ENCODE data around the gene PRRC2A.

The PRRC2A gene

GRCh38 chr6:31652925-31653724 lies 32.6 kb downstream of the PRRC2A start:
- no peak for DNase-seq (ENCODE audit: low spot score)

GRCh38 chr6:31654574-31655348 lies 34.2 kb downstream of the PRRC2A start:
- no peak for DNase-seq (ENCODE audit: low spot score)

GRCh38 chr6:31655349-31656237 lies 35.1 kb downstream of the PRRC2A start, which contains the start of gene APOM:
TSS of gene APOM (plus strand) at chr6:31655894. CDS start at chr6:31655967, 73 bp downstream.
- no peak for DNase-seq (ENCODE audit: low spot score)

- no peak for DNase-seq (ENCODE audit: low spot score)
These were observed 37.1 kb downstream of the PRRC2A start for GRCh38 chr6:31657406-31658157.

- DNase-seq (ENCODE audit: low spot score) = no peak
These were observed 37.7 kb downstream of the PRRC2A start for GRCh38 chr6:31658158-31658688.

GRCh38 chr6:31658983-31659648 lies 38.6 kb downstream of the PRRC2A start:
- no peak for DNase-seq (ENCODE audit: low spot score)

GRCh38 chr6:31659649-31660380 lies 39.3 kb downstream of the PRRC2A start:
- peak; percentile 33 for DNase-seq (ENCODE audit: low spot score)

- peak; percentile 80 for DNase-seq (ENCODE audit: low spot score)
These were observed 40.1 kb downstream of the PRRC2A start, which contains the start of gene C6orf47 for GRCh38 chr6:31660381-31661261. TSS of gene C6orf47 (minus strand) at chr6:31660778. CDS start at chr6:31659947, 831 bp downstream.

GRCh38 chr6:31661262-31662123 lies 41.0 kb downstream of the PRRC2A start:
- DNase-seq (ENCODE audit: low spot score) = no peak

- DNase-seq (ENCODE audit: low spot score) = no peak
These were observed 41.7 kb downstream of the PRRC2A start for GRCh38 chr6:31662124-31662723.

- DNase-seq (ENCODE audit: low spot score) = no peak
These were observed 42.8 kb downstream of the PRRC2A start for GRCh38 chr6:31663126-31663960.

- DNase-seq (ENCODE audit: low spot score) = no peak
These were observed 43.7 kb downstream of the PRRC2A start for GRCh38 chr6:31663961-31664789.

GRCh38 chr6:31664790-31665500 lies 44.4 kb downstream of the PRRC2A start, which contains the start of gene GPANK1:
TSS of gene GPANK1 (minus strand) at chr6:31664997. CDS start at chr6:31664478, 519 bp downstream.
- peak; percentile 87 for DNase-seq (ENCODE audit: low spot score)

- DNase-seq (ENCODE audit: low spot score) = peak; percentile 98
These were observed 45.2 kb downstream of the PRRC2A start, which contains the start of gene CSNK2B for GRCh38 chr6:31665501-31666336. TSS of gene CSNK2B (plus strand) at chr6:31666080. CDS start at chr6:31666832, 752 bp downstream.

Measured in hematopoietic multipotent progenitor cell treated with erythropoietin and hydrocortisone succinate and interleukin-3 and kit ligand, for 15 days (in vitro differentiated cells).